AG09319 (cell line): ENCODE measurements around the gene PRG3.

ENCODE experiments used
- DNase-seq: peaks from one replicate; pipeline ENCODE4 v3.0.0-alpha.2; 2010; ENCODE audit warnings: low read depth; ENCODE audit errors: extremely low read depth
- CTCF ChIP-seq: IDR thresholded peaks from 2 replicates; pipeline ENCODE4 v1.5.1; 2011; ENCODE audit warnings: low read depth, mild to moderate bottlenecking, inconsistent platforms, low read length, moderate library complexity

The PRG3 gene

GRCh38 chr11:57380975-57381374 lies at the start of gene PRG3:
Gene PRG3, minus strand, starts transcription at chr11:57381150. Its CDS starts 442 bp downstream, at chr11:57380708.
- DNase-seq: no peak
- TF ChIP-seq CTCF: no peak

DNA sequence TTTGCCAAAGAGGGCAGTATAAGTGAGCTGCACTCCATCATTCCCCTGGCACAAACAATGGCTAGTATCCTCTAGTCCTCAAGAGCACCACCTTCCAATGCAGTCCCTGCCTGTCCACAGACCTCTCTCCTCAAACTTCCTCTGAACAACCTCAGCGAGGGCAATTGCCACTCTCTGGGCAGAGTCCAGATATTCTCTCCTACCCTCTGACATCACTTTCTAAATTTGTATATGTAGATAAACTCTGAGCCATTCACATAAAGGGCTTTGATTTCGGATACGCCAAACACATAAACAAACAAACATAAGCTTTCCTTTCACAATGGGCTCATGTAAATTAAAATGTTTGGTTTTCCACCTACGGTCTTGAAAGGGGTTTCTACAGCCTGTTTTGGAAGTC lies 49.0 kb upstream of the PRG3 start:
- DNase-seq: no peak
- TF ChIP-seq CTCF: no peak

GRCh38 chr11:57428643-57429042 lies 47.7 kb upstream of the PRG3 start:
- no peak for DNase-seq
- no peak for TF ChIP-seq CTCF

- TF ChIP-seq CTCF: no peak
- DNase-seq: no peak
Observed at GRCh38 chr11:57427727-57428082, 46.8 kb upstream of the PRG3 start.

DNA sequence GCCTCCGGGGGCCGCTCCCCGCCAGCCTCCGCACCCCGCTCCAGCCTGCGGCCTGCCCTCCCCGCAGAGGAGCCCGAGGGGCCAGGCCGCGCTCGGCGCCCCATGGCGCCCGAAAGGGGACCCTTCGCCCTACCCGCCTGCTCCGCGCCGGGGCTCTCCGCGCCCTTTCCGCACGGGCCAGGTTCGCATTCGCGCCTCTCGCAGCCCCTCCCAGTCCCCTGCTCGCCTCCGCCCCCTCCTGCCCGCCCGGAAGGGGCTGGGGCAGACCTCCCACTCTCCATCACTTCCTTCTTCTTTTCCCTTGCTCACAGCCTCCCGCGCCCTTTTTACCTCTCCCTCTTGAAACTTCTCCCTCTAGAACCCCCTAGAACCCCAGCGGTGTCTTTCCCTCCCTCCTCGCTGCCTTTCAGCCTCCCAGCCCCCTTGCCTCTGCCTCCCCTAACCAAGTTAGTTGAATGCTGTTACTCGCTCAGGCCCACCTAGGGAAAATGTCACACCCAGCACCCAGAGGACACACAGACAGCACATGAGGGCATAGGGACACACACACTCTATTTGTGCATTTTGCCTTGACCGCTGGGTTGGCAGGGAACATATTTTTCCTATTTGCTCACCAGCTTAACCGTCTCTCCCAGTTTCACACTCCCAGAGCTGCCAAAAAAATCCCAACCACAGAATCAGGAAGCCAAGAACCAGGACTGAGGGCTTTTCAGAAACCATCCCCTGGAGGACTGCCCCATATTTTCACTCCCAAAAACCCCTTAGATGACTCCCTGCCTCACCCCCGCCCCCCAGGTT lies 46.2 kb upstream of the PRG3 start, which contains the start of gene SLC43A3:
Gene SLC43A3 (minus strand): TSS at position 193 of the 798 bp plus-strand sequence. CDS start 949 bp downstream, outside the sequence.
- peak; percentile 69 for DNase-seq
- no peak for TF ChIP-seq CTCF

GRCh38 chr11:57426439-57426928 lies 45.5 kb upstream of the PRG3 start:
- no peak for DNase-seq
- no peak for TF ChIP-seq CTCF

GRCh38 chr11:57425565-57426438 lies 44.9 kb upstream of the PRG3 start:
- TF ChIP-seq CTCF: no peak
- no peak for DNase-seq
